ENCODE measurements around the gene IFNL4.
"Not testable (repeated sequence)": the region's sequence is repeated elsewhere in the genome, so short reads cannot be mapped to it uniquely, and the experiment has no call there.

IFNL4 gene

GRCh38 chr19:39246951-39247669 lies 1.5 kb downstream of the IFNL4 start:
- no peaks in the 10 kb centered on the region for H3K36me3 Mint-ChIP-seq
- no peaks in the 10 kb centered on the region for H3K4me1 Mint-ChIP-seq
- H3K4me3 Mint-ChIP-seq: no peak overlapping the region
- peaks cover 52% of the 10 kb centered on the region for H3K27me3 Mint-ChIP-seq
- DNase-seq: peak; percentile 33
- no peaks in the 10 kb centered on the region for H3K9me3 Mint-ChIP-seq
- H3K27ac Mint-ChIP-seq: no peak overlapping the region
- CTCF ChIA-PET: no interaction called here

DNA sequence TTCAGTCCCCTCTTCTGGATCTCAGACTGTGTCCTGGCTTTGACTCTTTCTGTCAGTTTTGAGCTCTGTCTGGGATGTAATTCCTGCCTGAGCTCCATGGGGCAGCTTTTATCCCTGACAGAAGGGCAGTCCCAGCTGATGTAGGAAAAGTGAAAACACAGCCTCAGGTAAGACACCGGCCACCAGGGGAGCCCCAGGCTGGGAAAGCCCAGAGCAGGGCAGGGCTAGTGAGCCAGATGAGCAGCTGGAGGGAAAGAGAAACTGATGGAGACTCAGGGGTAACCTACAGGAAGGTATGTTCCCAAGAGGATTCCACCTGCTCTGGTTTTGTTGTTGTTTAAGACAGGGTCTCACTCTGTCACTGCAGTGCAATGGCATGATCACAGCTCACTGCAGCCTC lies 3.5 kb downstream of the IFNL4 start:
- H3K4me3 Mint-ChIP-seq, DNase-seq, CTCF ChIA-PET, H3K4me1 Mint-ChIP-seq, H3K36me3 Mint-ChIP-seq, H3K27ac Mint-ChIP-seq, H3K9me3 Mint-ChIP-seq: not testable (repeated sequence)
- peaks cover 48% of the 10 kb centered on the region for H3K27me3 Mint-ChIP-seq

- CTCF ChIA-PET, H3K4me1 Mint-ChIP-seq, H3K27ac Mint-ChIP-seq, DNase-seq, H3K9me3 Mint-ChIP-seq, H3K4me3 Mint-ChIP-seq, H3K36me3 Mint-ChIP-seq: not testable (repeated sequence)
- H3K27me3 Mint-ChIP-seq: peaks cover 42% of the 10 kb centered on the region
Measured at GRCh38 chr19:39244410-39245100, 4.1 kb downstream of the IFNL4 start, which contains the start of gene IFNL3. Gene IFNL3 (minus strand): TSS chr19:39245006. CDS start chr19:39244967, 39 bp downstream.

- H3K9me3 Mint-ChIP-seq, H3K4me1 Mint-ChIP-seq, H3K4me3 Mint-ChIP-seq, DNase-seq, H3K36me3 Mint-ChIP-seq, H3K27ac Mint-ChIP-seq, CTCF ChIA-PET: not testable (repeated sequence)
- peaks cover 37% of the 10 kb centered on the region for H3K27me3 Mint-ChIP-seq
Measured at GRCh38 chr19:39243741-39244140, 4.9 kb downstream of the IFNL4 start.

DNA sequence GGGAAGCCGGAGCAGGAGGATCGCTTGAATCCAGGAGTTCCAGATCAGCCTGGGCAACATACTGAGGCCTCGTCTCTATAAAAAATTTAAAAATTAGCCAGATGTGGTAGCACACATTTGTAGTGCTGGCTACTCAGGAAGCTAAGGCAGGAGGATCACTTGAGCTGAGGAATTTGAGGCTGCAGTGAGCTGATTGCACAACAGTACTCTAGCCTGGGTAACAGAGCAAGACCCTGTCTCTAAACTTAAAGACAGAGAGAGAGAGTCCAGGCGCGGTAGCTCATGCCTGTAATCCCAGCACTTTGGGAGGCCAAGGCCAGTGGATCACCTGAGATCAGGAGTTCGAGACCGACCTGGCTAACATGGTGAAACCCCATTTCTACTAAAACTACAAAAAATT lies 8.2 kb downstream of the IFNL4 start:
- Mint-ChIP-seq H3K36me3 (no peaks in the 10 kb centered on the region), H3K9me3 (no peaks in the 10 kb centered on the region), H3K27me3 (peaks cover 26% of the 10 kb centered on the region), H3K4me1 (peaks cover 24% of the 10 kb centered on the region), H3K4me3 (no peak overlapping the region), H3K27ac (no peak overlapping the region)
- no peak for DNase-seq
- CTCF ChIA-PET: interaction anchor here (1.1 kb wide), 1 partner anchor 10 kb away, joined by 4 read pairs; no protein-coding TSS in a partner anchor

DNA sequence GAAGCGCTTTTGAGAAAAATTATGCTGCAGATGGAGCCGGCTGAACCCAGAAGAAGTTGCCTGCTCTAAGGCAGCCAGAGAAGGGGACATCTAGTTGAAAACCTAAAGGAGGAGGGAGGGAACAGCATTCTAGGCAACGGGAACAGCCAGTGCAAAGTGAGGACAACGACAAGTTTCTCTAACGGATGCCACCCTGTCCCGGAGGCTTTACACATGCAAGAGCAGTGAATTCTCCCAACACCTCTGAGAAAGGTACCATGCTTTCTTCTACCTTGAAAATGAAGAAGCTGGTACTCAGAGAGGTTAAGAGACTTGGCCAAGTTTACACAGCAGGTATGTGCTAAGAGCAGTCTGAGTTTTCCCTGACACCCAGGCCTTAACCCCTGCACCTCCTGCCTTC lies 9.7 kb downstream of the IFNL4 start:
- H3K4me3 Mint-ChIP-seq: no peak overlapping the region
- no peak for DNase-seq
- peaks cover 24% of the 10 kb centered on the region for H3K4me1 Mint-ChIP-seq
- H3K27me3 Mint-ChIP-seq: peaks cover 17% of the 10 kb centered on the region
- H3K9me3 Mint-ChIP-seq: no peaks in the 10 kb centered on the region
- peak overlapping the region; percentile 71 for H3K27ac Mint-ChIP-seq
- CTCF ChIA-PET: no interaction called here
- no peaks in the 10 kb centered on the region for H3K36me3 Mint-ChIP-seq

GRCh38 chr19:39238209-39238608 lies 10.4 kb downstream of the IFNL4 start:
- CTCF ChIA-PET: no interaction called here
- no peaks in the 10 kb centered on the region for H3K9me3 Mint-ChIP-seq
- no peak for DNase-seq
- no peak overlapping the region for H3K27ac Mint-ChIP-seq
- peaks cover 24% of the 10 kb centered on the region for H3K4me1 Mint-ChIP-seq
- no peaks in the 10 kb centered on the region for H3K36me3 Mint-ChIP-seq
- peak overlapping the region; percentile 45 for H3K4me3 Mint-ChIP-seq
- H3K27me3 Mint-ChIP-seq: peaks cover 17% of the 10 kb centered on the region

GRCh38 chr19:39237200-39238184 lies 11.2 kb downstream of the IFNL4 start:
- CTCF ChIA-PET: interaction anchor here (0.9 kb wide), 1 partner anchor 25 kb away, joined by 3 read pairs; no protein-coding TSS in a partner anchor
- peaks cover 24% of the 10 kb centered on the region for H3K4me1 Mint-ChIP-seq
- H3K4me3 Mint-ChIP-seq: peak overlapping the region; percentile 45
- H3K27me3 Mint-ChIP-seq: peaks cover 19% of the 10 kb centered on the region
- H3K27ac Mint-ChIP-seq: peak overlapping the region; percentile 76
- no peaks in the 10 kb centered on the region for H3K9me3 Mint-ChIP-seq
- no peaks in the 10 kb centered on the region for H3K36me3 Mint-ChIP-seq
- peak; percentile 72 for DNase-seq

DNA sequence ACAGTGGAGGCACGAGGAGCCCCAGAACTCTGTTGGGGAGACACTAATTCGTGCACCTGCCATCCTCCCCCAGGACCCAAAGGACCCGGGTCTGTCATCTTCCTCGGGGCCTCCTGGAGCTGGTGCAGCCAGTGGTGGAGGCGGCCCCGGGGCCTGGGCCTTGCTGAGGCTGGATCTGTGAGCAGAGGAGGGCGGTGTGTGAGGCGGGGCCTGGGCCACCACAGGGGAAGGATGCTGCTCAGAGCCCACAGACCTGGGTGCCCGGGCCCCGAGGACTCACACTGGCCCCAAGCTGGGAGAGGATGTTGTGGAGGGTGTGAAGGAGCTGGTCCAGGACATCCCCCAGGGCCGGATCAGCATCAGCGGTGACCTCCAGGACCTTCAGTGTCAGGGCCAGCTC lies 12.1 kb downstream of the IFNL4 start:
- peaks cover 24% of the 10 kb centered on the region for H3K4me1 Mint-ChIP-seq
- no peaks in the 10 kb centered on the region for H3K36me3 Mint-ChIP-seq
- no peaks in the 10 kb centered on the region for H3K9me3 Mint-ChIP-seq
- H3K27ac Mint-ChIP-seq: no peak overlapping the region
- peaks cover 19% of the 10 kb centered on the region for H3K27me3 Mint-ChIP-seq
- CTCF ChIA-PET: interaction anchor here (0.6 to 0.9 kb wide), 2 partner anchors 24 to 199 kb away, joined by 3 read pairs; no protein-coding TSS in a partner anchor
- peak; percentile 38 for DNase-seq
- H3K4me3 Mint-ChIP-seq: no peak overlapping the region

- H3K4me1 Mint-ChIP-seq: peaks cover 16% of the 10 kb centered on the region
- H3K9me3 Mint-ChIP-seq: no peaks in the 10 kb centered on the region
- H3K27ac Mint-ChIP-seq: no peak overlapping the region
- H3K4me3 Mint-ChIP-seq: no peak overlapping the region
- CTCF ChIA-PET: interaction anchor here (0.9 kb wide), 1 partner anchor 45 kb away, joined by 3 read pairs; no protein-coding TSS in a partner anchor
- H3K36me3 Mint-ChIP-seq: no peaks in the 10 kb centered on the region
- peaks cover 17% of the 10 kb centered on the region for H3K27me3 Mint-ChIP-seq
- DNase-seq: no peak
Measured at GRCh38 chr19:39232708-39233107, 15.9 kb downstream of the IFNL4 start.

GRCh38 chr19:39230096-39230764 lies 18.4 kb downstream of the IFNL4 start:
- CTCF ChIA-PET: interaction anchor here (0.6 to 1.8 kb wide), 2 partner anchors 8 to 10 kb away, joined by 3 to 4 read pairs; no protein-coding TSS in a partner anchor
- Mint-ChIP-seq H3K27me3 (peaks cover 19% of the 10 kb centered on the region), H3K36me3 (no peaks in the 10 kb centered on the region), H3K4me1 (no peaks in the 10 kb centered on the region), H3K9me3 (no peaks in the 10 kb centered on the region), H3K4me3 (no peak overlapping the region), H3K27ac (no peak overlapping the region)
- DNase-seq: no peak

- Mint-ChIP-seq H3K27me3 (peaks cover 46% of the 10 kb centered on the region), H3K4me1 (no peaks in the 10 kb centered on the region), H3K36me3 (no peaks in the 10 kb centered on the region), H3K27ac (no peak overlapping the region), H3K9me3 (no peaks in the 10 kb centered on the region), H3K4me3 (no peak overlapping the region)
- CTCF ChIA-PET: interaction anchor here (1.2 kb wide), 1 partner anchor 104 kb away, joined by 3 read pairs; no protein-coding TSS in a partner anchor
- no peak for DNase-seq
Measured at GRCh38 chr19:39224910-39225309, 23.7 kb downstream of the IFNL4 start.

DNA sequence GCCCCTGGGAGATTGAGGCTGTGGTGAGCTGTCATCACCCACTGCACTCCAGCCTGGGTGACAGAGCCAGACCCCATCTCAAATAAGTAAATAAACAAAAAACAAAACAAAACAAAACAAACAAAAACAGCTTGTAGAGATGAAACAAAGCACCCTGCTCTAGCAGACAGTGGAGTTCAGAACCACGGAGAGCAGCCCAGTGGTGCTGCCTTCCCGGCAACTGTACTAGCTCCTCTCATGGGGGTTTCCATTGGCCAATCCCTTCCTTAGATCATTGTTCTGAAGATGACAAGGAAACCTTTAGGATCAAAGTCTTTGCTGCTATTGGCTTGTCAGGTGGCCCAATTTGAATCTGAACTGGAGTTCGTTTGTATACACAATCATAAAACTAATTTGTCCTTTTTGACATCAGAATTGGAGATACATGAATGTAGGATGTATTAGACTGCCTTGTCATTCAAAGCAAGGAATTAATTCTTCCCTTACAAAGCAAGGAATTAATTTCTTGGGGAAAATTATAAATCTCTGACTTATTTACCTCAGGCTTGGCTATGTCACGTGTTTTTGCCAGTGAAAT lies 24.9 kb downstream of the IFNL4 start:
- Mint-ChIP-seq H3K4me3 (no peak overlapping the region), H3K27me3 (peaks cover 45% of the 10 kb centered on the region), H3K9me3 (no peaks in the 10 kb centered on the region), H3K4me1 (no peaks in the 10 kb centered on the region), H3K36me3 (no peaks in the 10 kb centered on the region), H3K27ac (no peak overlapping the region)
- peak; percentile 60 for DNase-seq
- CTCF ChIA-PET: interaction anchor here (1.2 kb wide), 1 partner anchor 105 kb away, joined by 3 read pairs; no protein-coding TSS in a partner anchor
